GDM1 (cell line): ENCODE data around the gene RNFT1.
"Not testable (repeated sequence)": the region's sequence is repeated elsewhere in the genome, so short reads cannot be mapped to it uniquely, and the experiment has no call there.

Source experiments
- DNase-seq: peaks from one replicate; lab custom pipeline; 2025; lab: John Stamatoyannopoulos, UW

The RNFT1 gene

GRCh38 chr17:59930121-59930520 lies 34.4 kb downstream of the RNFT1 start:
- not testable (repeated sequence) for DNase-seq

DNA sequence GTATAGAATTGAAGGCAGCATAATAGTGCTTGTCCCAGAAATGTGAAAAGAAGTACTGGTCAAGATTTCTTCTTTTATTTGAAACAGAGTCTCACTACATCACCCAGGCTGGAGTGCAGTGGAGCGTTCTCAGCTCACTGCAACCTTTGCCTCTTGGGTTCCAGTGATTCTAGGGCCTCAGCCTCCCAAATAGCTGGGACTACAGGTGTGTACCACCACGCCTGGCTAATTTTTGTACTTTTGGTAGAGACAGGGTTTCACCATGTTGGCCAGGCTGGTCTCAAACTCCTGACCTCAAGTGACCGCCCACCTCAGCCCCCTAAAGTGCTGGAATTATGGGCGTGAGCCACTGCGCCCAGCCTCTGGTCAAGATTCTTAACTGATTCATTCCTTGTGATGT lies 43.9 kb downstream of the RNFT1 start:
- DNase-seq: not testable (repeated sequence)

- DNase-seq: no peak
Measured at GRCh38 chr17:59916446-59916845, 48.1 kb downstream of the RNFT1 start.

DNA sequence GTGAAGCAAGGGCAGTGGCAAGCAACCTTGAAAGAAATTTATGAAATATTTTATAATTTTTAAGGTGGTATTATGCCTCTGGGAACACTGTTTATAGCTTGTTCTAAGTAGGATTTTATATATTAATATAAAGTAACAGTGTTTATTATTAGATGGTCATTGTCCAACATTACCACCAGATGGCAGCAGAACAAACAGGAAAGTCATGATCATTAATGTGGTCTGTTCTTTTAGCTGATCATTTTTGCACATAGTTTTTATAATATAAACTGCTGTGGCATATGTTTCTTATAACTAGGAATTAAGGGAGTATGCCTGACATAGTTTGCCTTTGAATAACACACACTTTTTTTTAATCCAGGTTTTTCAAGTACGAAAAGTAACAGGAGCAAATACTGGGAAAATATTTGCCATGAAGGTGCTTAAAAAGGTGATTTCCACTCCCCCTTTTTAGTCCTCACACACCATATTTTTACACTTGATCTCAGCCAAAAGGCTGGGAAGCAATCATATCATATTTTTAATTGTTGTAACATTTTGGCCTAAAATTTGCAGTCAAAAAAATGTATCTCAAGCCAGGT lies 50.2 kb downstream of the RNFT1 start:
- DNase-seq: no peak

DNA sequence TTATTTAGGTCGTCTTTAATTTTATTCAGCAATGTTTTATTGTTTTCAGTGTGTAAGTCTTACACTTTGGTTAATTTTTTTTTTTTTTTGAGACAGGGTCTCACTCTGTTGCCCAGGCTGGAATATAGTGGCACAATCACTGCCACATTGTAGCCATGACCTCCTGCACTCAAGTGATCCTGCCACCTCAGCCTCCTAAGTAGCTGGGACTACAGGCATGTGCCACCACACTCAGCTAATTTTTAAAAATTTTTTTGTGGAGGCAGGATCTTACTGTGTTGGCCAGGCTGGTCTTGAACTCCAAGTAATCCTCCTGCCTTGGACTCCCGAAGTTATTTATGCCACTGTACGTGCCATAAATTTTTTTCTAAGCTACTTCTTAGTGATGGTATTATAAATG lies 57.1 kb downstream of the RNFT1 start:
- DNase-seq: no peak

DNA sequence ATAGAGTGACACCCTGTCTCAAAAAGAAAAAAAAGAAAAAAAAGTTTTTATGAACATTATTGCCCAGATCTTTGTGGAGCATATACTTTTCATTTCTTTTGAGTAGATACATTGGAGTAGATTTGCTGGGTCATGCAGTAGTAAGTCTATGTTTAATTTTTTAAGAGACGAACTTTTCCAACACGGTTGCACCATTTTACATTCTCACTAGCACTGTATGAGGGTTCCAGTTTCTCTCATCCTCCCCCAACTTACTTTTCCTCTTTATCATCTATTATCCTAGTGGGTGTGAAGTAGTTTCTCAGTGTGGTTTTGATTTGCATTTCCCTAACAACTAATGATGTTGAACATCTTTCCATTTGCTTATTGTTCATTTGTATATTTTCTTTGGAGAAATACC lies 61.1 kb downstream of the RNFT1 start:
- no peak for DNase-seq
